ENCODE data around the gene FCRL4.
A peak's percentile ranks its signal among the peaks of the same experiment; 100 is the strongest.

The FCRL4 gene

GRCh38 chr1:157580179-157580827 lies 17.6 kb downstream of the FCRL4 start:
- Histone ChIP-seq H3K9me3 (ENCODE audit: low read length) (peaks cover 6% of the 10 kb centered on the region; the same call in 1 of the 2 replicates), H3K36me3 (ENCODE audit: insufficient read depth, low read length) (no peaks in the 10 kb centered on the region; the same call in 1 of the 2 replicates), H3K4me3 (ENCODE audit: low read depth, low read length, poor library complexity, severe bottlenecking) (no peak overlapping the region), H3K9ac (ENCODE audit: low read length) (no peak overlapping the region), H3K27me3 (ENCODE audit: insufficient read depth, low read length) (no peaks in the 10 kb centered on the region), H2AFZ (ENCODE audit: low read length) (no peak overlapping the region), H3K27ac (ENCODE audit: low read depth, low read length, poor library complexity, severe bottlenecking) (peak overlapping the region; percentile 50), H3K9me2 (ENCODE audit: low read depth, low read length) (no peaks in the 10 kb centered on the region), H3K4me1 (ENCODE audit: insufficient read depth, low read length, severe bottlenecking) (peaks cover 28% of the 10 kb centered on the region), H3K79me2 (ENCODE audit: insufficient read depth, low read length) (no peaks in the 10 kb centered on the region), H4K20me1 (ENCODE audit: insufficient read depth, low read length) (no peaks in the 10 kb centered on the region), H3K4me2 (ENCODE audit: low read length) (no peak overlapping the region), H3F3A (ENCODE audit: insufficient read depth, low read length) (no peaks in the 10 kb centered on the region)
- TF ChIP-seq CTCF (IDR thresholded peaks at IDR 0.05; ENCODE audit: low read length): peak; percentile 88
- TF ChIP-seq EZH2 (IDR thresholded peaks at IDR 0.05; ENCODE audit: borderline replicate concordance, low read length): no peak

- Histone ChIP-seq H3K9me3 (ENCODE audit: low read length) (no peaks in the 10 kb centered on the region), H4K20me1 (ENCODE audit: insufficient read depth, low read length) (no peaks in the 10 kb centered on the region), H3K4me1 (ENCODE audit: insufficient read depth, low read length, severe bottlenecking) (peaks cover 28% of the 10 kb centered on the region), H3K27me3 (ENCODE audit: insufficient read depth, low read length) (no peaks in the 10 kb centered on the region), H2AFZ (ENCODE audit: low read length) (no peak overlapping the region), H3K9ac (ENCODE audit: low read length) (no peak overlapping the region), H3K27ac (ENCODE audit: low read depth, low read length, poor library complexity, severe bottlenecking) (no peak overlapping the region), H3F3A (ENCODE audit: insufficient read depth, low read length) (no peaks in the 10 kb centered on the region), H3K4me3 (ENCODE audit: low read depth, low read length, poor library complexity, severe bottlenecking) (no peak overlapping the region), H3K4me2 (ENCODE audit: low read length) (no peak overlapping the region), H3K36me3 (ENCODE audit: insufficient read depth, low read length) (no peaks in the 10 kb centered on the region), H3K79me2 (ENCODE audit: insufficient read depth, low read length) (no peaks in the 10 kb centered on the region), H3K9me2 (ENCODE audit: low read depth, low read length) (no peaks in the 10 kb centered on the region)
- peak; percentile 26; the same call in 1 of the 2 replicates for TF ChIP-seq CTCF (IDR thresholded peaks at IDR 0.05; ENCODE audit: low read length)
- no peak for TF ChIP-seq EZH2 (IDR thresholded peaks at IDR 0.05; ENCODE audit: borderline replicate concordance, low read length)
These were observed 20.5 kb downstream of the FCRL4 start for GRCh38 chr1:157577420-157577819.

- Histone ChIP-seq H3K9ac (ENCODE audit: low read length) (no peak overlapping the region), H3K9me3 (ENCODE audit: low read length) (no peaks in the 10 kb centered on the region), H3K79me2 (ENCODE audit: insufficient read depth, low read length) (no peaks in the 10 kb centered on the region), H3K4me1 (ENCODE audit: insufficient read depth, low read length, severe bottlenecking) (peaks cover 16% of the 10 kb centered on the region), H3K4me3 (ENCODE audit: low read depth, low read length, poor library complexity, severe bottlenecking) (no peak overlapping the region), H3K36me3 (ENCODE audit: insufficient read depth, low read length) (no peaks in the 10 kb centered on the region), H3K9me2 (ENCODE audit: low read depth, low read length) (no peaks in the 10 kb centered on the region), H3F3A (ENCODE audit: insufficient read depth, low read length) (no peaks in the 10 kb centered on the region), H2AFZ (ENCODE audit: low read length) (no peak overlapping the region), H3K4me2 (ENCODE audit: low read length) (no peak overlapping the region), H4K20me1 (ENCODE audit: insufficient read depth, low read length) (no peaks in the 10 kb centered on the region), H3K27me3 (ENCODE audit: insufficient read depth, low read length) (no peaks in the 10 kb centered on the region), H3K27ac (ENCODE audit: low read depth, low read length, poor library complexity, severe bottlenecking) (no peak overlapping the region)
- no peak for TF ChIP-seq CTCF (IDR thresholded peaks at IDR 0.05; ENCODE audit: low read length)
- no peak for TF ChIP-seq EZH2 (IDR thresholded peaks at IDR 0.05; ENCODE audit: borderline replicate concordance, low read length)
These were observed 22.1 kb downstream of the FCRL4 start for GRCh38 chr1:157575744-157576143.

Measured in OCI-LY1 (cell line).